RCC 7860 (cell line): ENCODE results near the gene ARHGAP22.

ENCODE experiments used
- DNase-seq: peaks from one replicate; pipeline ENCODE4 v3.0.0-alpha.2; 2015; ENCODE audit warnings: low spot score
- FAIRE-seq: peaks from 2 replicates; lab custom pipeline; 2012; peaks lifted over from hg19 to GRCh38; lab: Jason Lieb, UNC

Gene ARHGAP22

DNA sequence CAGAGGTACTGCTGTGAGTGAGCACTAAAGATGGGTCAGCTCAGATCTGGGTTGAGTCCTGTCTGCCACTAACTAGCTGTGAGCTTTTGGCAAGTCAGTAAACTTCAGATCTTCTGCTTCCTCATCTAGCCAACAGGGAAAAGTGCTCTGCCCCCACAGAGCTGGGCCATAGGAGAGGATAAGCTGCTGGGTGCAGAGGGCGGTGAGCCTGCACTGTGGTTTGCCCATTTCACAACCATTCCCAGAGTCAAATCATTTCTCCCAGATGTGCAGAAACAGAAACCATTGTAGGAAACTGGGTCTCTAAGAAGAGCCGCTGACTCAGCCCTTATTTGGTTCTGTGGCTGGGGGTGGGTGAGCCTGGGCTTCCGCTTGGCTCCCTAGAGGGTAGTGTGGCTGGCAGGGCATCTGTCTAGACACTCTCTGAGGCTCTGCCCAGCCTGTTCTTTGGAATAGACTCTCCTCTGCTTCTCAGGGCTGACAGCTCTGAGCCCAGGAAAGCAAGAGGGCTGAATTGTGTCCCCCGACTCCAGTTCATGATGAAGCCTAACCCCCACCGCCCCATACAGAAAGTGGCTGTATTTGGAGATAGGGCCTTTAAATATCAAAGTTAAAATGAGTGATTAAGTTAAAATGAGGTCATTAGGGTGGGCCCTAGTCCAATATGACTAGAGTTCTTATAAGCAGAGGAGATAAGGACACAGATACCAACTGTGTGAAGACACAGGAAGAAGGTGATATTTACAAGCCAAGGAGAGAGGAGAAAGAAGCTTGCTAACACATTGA is 29.5 kb upstream of the ARHGAP22 start:
- peak; percentile 78 for FAIRE-seq

DNA sequence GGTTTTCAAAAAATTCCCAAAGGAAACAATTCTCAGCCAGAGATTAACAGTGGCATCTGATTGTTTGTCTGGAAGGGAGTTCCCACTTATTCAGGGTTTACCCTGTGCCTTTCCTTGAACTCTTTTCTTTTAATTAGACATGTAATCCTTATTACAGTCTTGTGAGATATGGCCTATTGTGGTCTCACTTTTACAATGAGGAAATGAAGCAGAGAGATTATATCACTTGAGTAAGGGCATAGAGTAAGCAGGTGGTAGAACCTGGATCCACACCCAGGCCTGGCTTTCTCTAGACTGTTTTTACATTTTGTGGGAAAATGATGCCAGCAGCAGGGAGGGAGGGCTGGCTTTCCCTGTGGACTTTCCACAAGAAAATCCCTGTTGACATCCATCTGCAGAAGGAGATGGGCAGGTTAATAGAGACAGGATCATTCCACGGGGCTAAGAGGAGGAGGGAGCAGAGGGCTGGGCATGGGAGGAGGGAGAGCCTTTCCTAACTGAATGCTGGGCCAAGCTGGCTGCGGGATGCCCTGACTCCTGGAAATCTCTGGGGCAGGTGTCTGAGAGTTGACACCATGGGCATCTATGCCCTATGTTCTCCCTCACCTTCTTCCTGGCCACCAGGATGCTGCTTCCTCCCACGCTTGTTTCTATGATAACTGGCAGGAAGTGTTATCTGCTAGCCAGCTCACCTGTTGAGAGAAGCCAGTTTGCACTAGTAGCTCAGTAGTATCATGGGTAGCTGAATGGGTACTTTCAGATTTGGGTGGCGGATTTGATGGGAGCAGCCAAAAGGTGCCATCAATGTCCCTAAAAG is 28.7 kb upstream of the ARHGAP22 start:
- DNase-seq, result no peak
- no peak for FAIRE-seq

More for the DNA sequence above, 29.5 kb upstream of the ARHGAP22 start:
- DNase-seq, result peak; percentile 59

DNA sequence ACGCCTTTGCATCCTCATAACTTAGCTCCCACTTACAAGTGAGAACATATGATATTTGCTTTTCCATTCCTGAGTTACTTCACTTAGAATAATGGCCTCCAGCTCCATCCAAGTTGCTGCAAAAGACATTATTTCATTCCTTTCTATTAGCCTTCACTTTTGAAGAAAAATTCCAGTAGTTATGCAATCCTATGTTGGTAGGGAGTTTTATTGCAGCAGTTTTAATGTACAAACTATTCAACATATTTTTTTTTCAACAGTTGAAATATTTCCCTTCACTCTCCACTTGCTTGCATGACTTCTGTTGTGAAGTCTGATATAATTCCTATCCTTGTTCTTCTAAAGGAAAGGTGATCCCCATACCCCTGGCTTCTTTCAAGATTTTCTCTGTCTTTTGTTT is 27.3 kb upstream of the ARHGAP22 start:
- DNase-seq (no peak), FAIRE-seq (no peak)

- DNase-seq, result no peak
- no peak for FAIRE-seq
Measured at GRCh38 chr10:48627984-48628609, 23.2 kb upstream of the ARHGAP22 start.

DNA sequence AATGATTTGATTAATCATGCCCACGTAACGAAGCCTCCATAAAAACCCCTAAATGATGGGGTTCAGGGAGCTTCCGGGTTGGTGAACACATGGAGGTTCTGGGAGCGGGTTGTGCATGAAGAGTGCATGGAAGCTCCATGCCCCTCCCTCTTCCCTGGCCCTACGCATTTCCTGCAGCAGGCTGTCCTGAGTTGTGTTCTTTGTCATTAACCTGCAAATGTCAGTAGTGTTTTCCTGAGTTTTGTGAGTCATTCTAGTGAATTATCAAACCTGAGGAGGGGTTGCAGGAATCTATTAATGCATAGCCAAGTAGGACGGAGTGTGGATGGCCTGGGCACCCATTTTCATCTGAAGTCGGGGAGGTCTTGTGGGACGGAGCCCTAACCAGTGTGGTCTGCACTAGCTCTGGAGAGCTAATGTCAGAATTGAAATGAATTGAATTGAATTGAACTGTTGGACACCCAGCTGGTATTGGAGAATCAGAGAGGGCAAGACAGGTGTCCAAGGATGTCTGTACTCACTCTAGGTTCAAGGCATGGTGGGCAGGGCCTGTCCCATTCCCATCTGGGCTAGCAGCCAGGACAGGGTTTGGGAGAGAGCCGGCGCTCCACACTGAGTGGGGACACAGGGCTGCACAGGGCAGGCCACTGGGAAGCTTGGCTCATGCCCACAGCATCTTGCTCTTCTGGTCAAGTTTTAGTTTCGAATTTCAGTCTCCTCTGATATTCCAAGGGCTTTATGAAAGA is 22.3 kb upstream of the ARHGAP22 start:
- FAIRE-seq, result peak; percentile 11

GRCh38 chr10:48626447-48626846 is 21.6 kb upstream of the ARHGAP22 start:
- FAIRE-seq (no peak), DNase-seq (no peak)

More for the DNA sequence above, 22.3 kb upstream of the ARHGAP22 start:
- DNase-seq, result peak; percentile 20

GRCh38 chr10:48625826-48626134 is 20.9 kb upstream of the ARHGAP22 start:
- DNase-seq (no peak), FAIRE-seq (no peak)

DNA sequence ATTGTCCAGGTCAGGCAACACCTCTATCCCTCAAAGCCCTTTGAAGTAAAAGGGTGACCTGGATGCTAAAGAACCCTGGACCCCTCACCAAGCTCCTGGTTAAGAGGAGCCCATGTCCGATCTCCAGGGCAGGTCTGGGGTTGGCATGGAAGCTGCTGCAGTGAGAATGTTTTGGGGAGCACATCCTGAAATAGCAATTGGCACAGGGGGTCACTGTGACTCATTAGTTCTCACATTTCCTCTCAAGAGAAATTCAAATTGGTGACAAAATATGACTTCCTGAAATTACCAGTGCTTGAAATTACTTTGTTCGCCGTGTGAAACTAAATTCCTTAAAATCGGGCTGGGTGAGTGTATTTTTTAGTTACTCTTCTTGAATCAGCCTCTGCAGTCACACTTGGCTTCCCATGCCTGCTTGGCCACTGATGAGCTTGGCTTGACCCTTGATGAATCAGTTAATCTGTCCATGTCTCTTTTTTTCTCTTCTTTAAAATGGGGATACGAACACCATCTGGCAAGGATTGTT is 18.8 kb upstream of the ARHGAP22 start:
- FAIRE-seq (peak; percentile 98), DNase-seq (peak; percentile 93)

GRCh38 chr10:48623009-48623408 is 18.1 kb upstream of the ARHGAP22 start:
- FAIRE-seq (no peak), DNase-seq (no peak)

- no peak for FAIRE-seq
- no peak for DNase-seq
Measured at GRCh38 chr10:48620719-48621118, 15.8 kb upstream of the ARHGAP22 start.

DNA sequence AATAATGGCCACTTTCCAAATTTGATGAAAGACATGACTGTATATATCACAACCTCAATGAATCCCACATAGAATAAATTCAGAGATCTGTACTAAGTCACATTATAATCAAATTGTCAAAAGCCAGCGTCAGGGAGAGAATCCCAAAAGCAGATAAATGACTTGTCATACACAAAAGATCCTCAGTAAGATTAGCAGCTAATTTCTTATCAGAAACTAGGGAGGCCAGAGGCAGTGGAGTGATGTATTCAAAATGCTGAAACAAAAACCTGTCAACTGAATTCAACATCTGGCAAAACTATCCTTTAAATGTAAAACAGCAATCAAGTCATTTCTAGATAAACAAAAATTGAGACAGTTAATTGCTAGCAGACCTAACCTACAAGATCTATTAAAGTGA is 11.6 kb upstream of the ARHGAP22 start:
- FAIRE-seq, result no peak

GRCh38 chr10:48614481-48615390 is 9.9 kb upstream of the ARHGAP22 start:
- DNase-seq (no peak), FAIRE-seq (no peak)

More for the DNA sequence above, 11.6 kb upstream of the ARHGAP22 start:
- no peak for DNase-seq

DNA sequence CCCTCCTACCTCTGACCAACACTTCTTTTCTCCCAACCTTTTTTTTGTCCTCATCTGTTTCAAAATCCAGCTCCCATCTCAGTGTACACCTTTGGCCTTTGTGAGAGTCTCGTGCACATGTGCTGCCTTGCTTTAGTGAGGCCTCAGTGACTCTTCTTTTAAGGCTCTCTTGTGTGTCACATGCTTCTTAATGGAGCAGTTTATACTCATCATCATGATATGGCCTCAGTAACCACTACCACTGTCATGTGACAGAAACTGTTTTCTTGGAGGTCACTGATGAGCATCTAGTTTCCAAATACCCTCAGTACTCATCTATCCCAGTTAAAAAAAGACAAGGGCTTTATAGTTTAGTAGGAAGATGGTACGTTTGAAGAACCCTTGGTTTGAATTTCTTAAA is 8.1 kb upstream of the ARHGAP22 start:
- no peak for DNase-seq
- no peak for FAIRE-seq

- DNase-seq (peak; percentile 47), FAIRE-seq (peak; percentile 31)
Measured at GRCh38 chr10:48612236-48612943, 7.5 kb upstream of the ARHGAP22 start.

- DNase-seq (no peak), FAIRE-seq (no peak)
Measured at GRCh38 chr10:48611133-48611532, 6.3 kb upstream of the ARHGAP22 start.

GRCh38 chr10:48610585-48611093 is 5.8 kb upstream of the ARHGAP22 start:
- DNase-seq (no peak), FAIRE-seq (no peak)

DNA sequence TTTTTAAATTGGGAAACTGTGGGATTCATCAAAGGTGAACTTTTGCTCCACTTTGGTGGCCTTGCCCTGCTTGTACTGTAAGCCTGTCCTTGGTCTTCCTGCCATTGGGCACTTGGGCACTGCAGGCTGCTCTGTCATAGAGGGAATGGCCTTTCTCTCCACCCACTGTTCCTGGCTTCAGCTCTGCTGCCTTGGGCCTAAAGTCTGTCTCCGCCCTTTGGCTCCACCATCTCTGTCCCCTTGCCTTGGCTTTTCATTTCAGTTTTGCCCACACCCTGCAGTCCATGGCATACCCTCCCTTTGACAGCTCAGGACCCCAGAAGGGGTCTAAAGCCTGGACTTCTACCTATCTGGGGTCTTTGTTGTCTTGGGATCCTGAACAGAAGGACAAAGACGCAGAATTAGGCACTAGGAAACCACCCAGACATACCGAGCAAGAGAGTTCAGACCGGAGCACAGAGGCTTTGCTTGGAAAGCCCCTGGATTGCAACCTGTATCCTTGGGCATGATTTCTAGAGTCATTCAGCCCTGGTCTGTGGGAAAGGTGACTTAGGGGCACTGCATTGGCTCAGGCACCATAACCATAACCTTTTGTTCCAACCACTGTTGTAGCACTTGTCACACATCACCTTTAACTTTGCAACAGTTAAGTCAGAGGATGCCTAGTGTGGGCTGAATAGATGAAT is 5.2 kb upstream of the ARHGAP22 start:
- DNase-seq, result no peak
- FAIRE-seq, result no peak

DNA sequence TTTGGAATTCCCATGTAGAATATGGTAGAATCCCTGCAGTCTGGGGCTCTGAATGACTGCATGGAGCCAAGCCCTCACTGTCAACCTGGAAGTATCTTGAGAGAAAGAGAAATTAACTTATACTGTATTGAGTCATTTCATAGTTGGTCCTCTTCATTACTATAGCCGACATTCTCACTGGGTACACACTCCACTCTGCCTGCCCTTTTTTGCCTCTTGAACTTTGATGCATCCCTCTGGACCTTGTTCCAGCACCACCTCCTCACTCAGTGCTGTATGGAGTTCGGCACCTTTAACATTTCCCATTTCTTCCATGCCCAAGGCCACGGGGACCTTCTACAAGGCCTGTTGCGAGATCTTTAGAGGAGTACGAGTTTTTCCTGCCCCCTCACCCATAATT is 4.6 kb upstream of the ARHGAP22 start:
- no peak for FAIRE-seq
- DNase-seq, result no peak
